IMR-90 (cell line): ENCODE measurements around the gene NMRK1. TPM values are rescaled to one million over a fixed set of nuclear protein-coding genes. Genes with fewer than 3 reads are reported as not detected.

Source experiments
- ATAC-seq: fragments of 200-7000 bp; cut with Tn5 transposase; 2 replicates; pipeline ENCODE4 v1.9.1; 2020; ENCODE audit warnings: low read depth, mild to moderate bottlenecking, moderate library complexity
- BruUV-seq: library from RNA; stranded (reverse); fragments of 400-500 nt; replicated peaks from 2 replicates; lab custom pipeline; 2021; lab: Mats Ljungman, UMichigan
- CTCF ChIA-PET: fragments of 300-600 bp; formaldehyde crosslinking; extraction: SDS; loops from one replicate; lab custom pipeline; 2021; ENCODE audit warnings: antibody characterized with exemption; lab: Yijun Ruan, JAX
- POLR2A ChIA-PET: fragments of 300-600 bp; sonication (Branson Sonifier 250); formaldehyde crosslinking; loops from one replicate; lab custom pipeline; 2022; ENCODE audit warnings: antibody characterized with exemption; ENCODE audit not compliant: unreplicated experiment; lab: Charles Lee
- DNase-seq: peaks from one replicate; pipeline ENCODE4 v3.0.0; 2013
- H2AFZ ChIP-seq: replicated peaks from 2 replicates; pipeline ENCODE3; 2013; ENCODE audit warnings: low read length, mild to moderate bottlenecking; ENCODE audit not compliant: poor library complexity
- H2AK5ac ChIP-seq: 2 replicates; pipeline ENCODE4 v1.6.1; 2013; ENCODE audit warnings: low read depth, low read length, inconsistent platforms
- H2AK9ac ChIP-seq: replicated peaks from 2 replicates; pipeline ENCODE3; 2013; ENCODE audit warnings: mild to moderate bottlenecking, low read depth, low read length, moderate library complexity; ENCODE audit not compliant: poor library complexity
- H2BK120ac ChIP-seq: 2 replicates; pipeline ENCODE4 v1.6.1; 2013; ENCODE audit warnings: low read depth, low read length, inconsistent platforms
- H2BK15ac ChIP-seq: 3 replicates; pipeline ENCODE4 v1.6.1; 2013; ENCODE audit warnings: low read depth, low read length, inconsistent platforms
- H2BK20ac ChIP-seq: 2 replicates; pipeline ENCODE4 v1.6.1; 2013; ENCODE audit warnings: low read depth, mild to moderate bottlenecking, inconsistent platforms, low read length, moderate library complexity
- H2BK5ac ChIP-seq: 2 replicates; pipeline ENCODE4 v1.6.1; 2013; ENCODE audit warnings: mild to moderate bottlenecking, low read depth, low read length, inconsistent platforms; ENCODE audit not compliant: poor library complexity, severe bottlenecking
- H3K14ac ChIP-seq: replicated peaks from 2 replicates; pipeline ENCODE4 v1.6.1; 2013; ENCODE audit warnings: low read depth, low read length, inconsistent platforms
- H3K18ac ChIP-seq: 2 replicates; pipeline ENCODE4 v1.6.1; 2013; ENCODE audit warnings: low read depth, low read length, control low read depth
- H3K23ac ChIP-seq: 2 replicates; pipeline ENCODE4 v1.6.1; 2013; ENCODE audit warnings: low read depth, low read length, inconsistent platforms
- H3K27ac ChIP-seq: 2 replicates; pipeline ENCODE4 v1.5.1; 2013; ENCODE audit warnings: mild to moderate bottlenecking, control low read depth, low read length; ENCODE audit not compliant: insufficient read depth
- H3K27me3 ChIP-seq: 2 replicates; pipeline ENCODE4 v1.6.1; 2013; ENCODE audit warnings: low read length; ENCODE audit not compliant: control insufficient read depth, insufficient read depth
- H3K36me3 ChIP-seq: 2 replicates; pipeline ENCODE4 v1.6.1; 2013; ENCODE audit warnings: low read length, mixed read lengths; ENCODE audit not compliant: control insufficient read depth, insufficient read depth
- H3K4ac ChIP-seq: 2 replicates; pipeline ENCODE4 v1.6.1; 2013; ENCODE audit warnings: low read depth, low read length, inconsistent platforms
- H3K4me1 ChIP-seq: 2 replicates; pipeline ENCODE4 v1.6.1; 2013; ENCODE audit warnings: low read length, mixed read lengths; ENCODE audit not compliant: control insufficient read depth, insufficient read depth
- H3K4me2 ChIP-seq: 2 replicates; pipeline ENCODE4 v1.6.1; 2013; ENCODE audit warnings: low read depth, mild to moderate bottlenecking, control low read depth, low read length, moderate library complexity
- H3K4me3 ChIP-seq: 2 replicates; pipeline ENCODE4 v1.5.1; 2013; ENCODE audit warnings: low read depth, mild to moderate bottlenecking, control low read depth, low read length, moderate library complexity; ENCODE audit not compliant: insufficient read depth
- H3K56ac ChIP-seq: 2 replicates; pipeline ENCODE4 v1.6.1; 2013; ENCODE audit warnings: low read length, inconsistent platforms; ENCODE audit not compliant: insufficient read depth; ENCODE audit errors: extremely low read depth
- H3K79me1 ChIP-seq, 2 experiments: 2 replicates each; pipeline ENCODE4 v1.6.1; 2013; ENCODE audit warnings: low read length in 2 of 2, inconsistent platforms in 1 of 2, low read depth in 1 of 2
- H3K9ac ChIP-seq: 2 replicates; pipeline ENCODE4 v1.6.1; 2013; ENCODE audit warnings: low read depth, low read length, control low read depth
- H3K9me1 ChIP-seq: 2 replicates; pipeline ENCODE4 v1.6.1; 2013; ENCODE audit warnings: low read length, inconsistent platforms; ENCODE audit not compliant: insufficient read depth
- H3K9me3 ChIP-seq: 2 replicates; pipeline ENCODE4 v1.6.1; 2013; ENCODE audit warnings: low read length; ENCODE audit not compliant: control insufficient read depth, insufficient read depth
- H4K20me1 ChIP-seq: 2 replicates; pipeline ENCODE4 v1.6.1; 2013; ENCODE audit warnings: low read length, inconsistent platforms; ENCODE audit not compliant: insufficient read depth
- H4K5ac ChIP-seq: 2 replicates; pipeline ENCODE4 v1.6.1; 2013; ENCODE audit warnings: mild to moderate bottlenecking, low read depth, low read length, control low read depth
- H4K8ac ChIP-seq, 2 experiments: 2 replicates each; pipeline ENCODE4 v1.6.1; 2013; ENCODE audit warnings: low read depth in 2 of 2, low read length in 2 of 2, control low read depth in 1 of 2, inconsistent platforms in 1 of 2
- H4K91ac ChIP-seq: 2 replicates; pipeline ENCODE4 v1.6.1; 2013; ENCODE audit warnings: low read depth, low read length, inconsistent platforms; ENCODE audit not compliant: insufficient read depth
- CEBPB ChIP-seq: IDR thresholded peaks from 2 replicates; pipeline ENCODE4 v1.6.1; 2012; ENCODE audit warnings: low read depth, low read length, improper control_type of control experiment
- CHD1 ChIP-seq: IDR thresholded peaks from 2 replicates; pipeline ENCODE4 v1.6.1; 2012; ENCODE audit warnings: low read depth, low read length, improper control_type of control experiment
- CTCF ChIP-seq: conservative IDR thresholded peaks from 2 replicates; pipeline ENCODE4 v1.5.1; 2012; ENCODE audit warnings: mild to moderate bottlenecking, low read depth, low read length, improper control_type of control experiment
- ELK1 ChIP-seq: fragments of 150-350 bp; IDR thresholded peaks from 2 replicates; pipeline ENCODE4 v1.6.1; 2016; ENCODE audit warnings: low read depth, mild to moderate bottlenecking, low read length, moderate library complexity, borderline replicate concordance
- FOS ChIP-seq: fragments of 150-350 bp; IDR thresholded peaks from 2 replicates; pipeline ENCODE4 v1.6.1; 2016; ENCODE audit warnings: low read depth, low read length
- MAFK ChIP-seq: IDR thresholded peaks from 2 replicates; pipeline ENCODE4 v1.6.1; 2012; ENCODE audit warnings: low read depth, low read length, improper control_type of control experiment
- MXI1 ChIP-seq: IDR thresholded peaks from 2 replicates; pipeline ENCODE4 v1.6.1; 2012; ENCODE audit warnings: low read depth, mild to moderate bottlenecking, low read length, moderate library complexity, borderline replicate concordance
- POLR2A ChIP-seq: IDR thresholded peaks from 2 replicates; pipeline ENCODE4 v1.6.1; 2012; ENCODE audit warnings: mild to moderate bottlenecking, low read depth, low read length
- RFX5 ChIP-seq: IDR thresholded peaks from 2 replicates; pipeline ENCODE4 v1.8.0; 2012; ENCODE audit warnings: low read depth, mild to moderate bottlenecking, low read length, moderate library complexity
- USF2 ChIP-seq: fragments of 150-350 bp; IDR thresholded peaks from 2 replicates; pipeline ENCODE4 v1.6.1; 2017; ENCODE audit warnings: mild to moderate bottlenecking, antibody characterized with exemption, low read length, low read depth
- WGBS, 2 experiments: methylation state at CpG; one replicate each; pipeline versions ENCODE4 v1.1.5 to v1.1.7; 2013; ENCODE audit warnings: missing lambda C conversion rate in 2 of 2; ENCODE audit not compliant: insufficient read length in 1 of 2; ENCODE audit errors: extremely low coverage in 2 of 2; 5-methylcytosine and 5-hydroxymethylcytosine counted together
- dilution Hi-C: fragments of 300-500 bp; cut with HindIII; formaldehyde crosslinking; loops from one replicate; pipeline ENCODE4 v1.14.3; 2018; ENCODE audit warnings: low sequenced_read_pairs; ENCODE audit not compliant: unreplicated experiment
- in situ Hi-C: fragments of 300-500 bp; cut with MboI; formaldehyde crosslinking; loops from 3 replicates; pipeline ENCODE4 v1.14.3; 2019; ENCODE audit warnings: low sequenced_read_pairs, inconsistent platforms, mixed read lengths
- intact Hi-C: fragments of 100-400 bp; cut with micrococcal nuclease; formaldehyde crosslinking; loops from 2 replicates; pipeline ENCODE4 v1.10.0; 2022
- polyA plus RNA-seq, 3 experiments: library from polyadenylated mRNA; depleted of rRNA; stranded (reverse); fragments of >200 nt; gene quantifications; 2 replicates each; pipeline ENCODE4 v1.2.3, GENCODE V29; 2012; ENCODE audit warnings: low replicate concordance in 1 of 3
- total RNA-seq: library from RNA; depleted of rRNA; stranded (reverse); fragments of >200 nt; gene quantifications from 2 replicates; pipeline ENCODE4 v1.2.3, GENCODE V29; 2012

The NMRK1 gene
- total and polyA plus RNA-seq, 2 of the 4 experiments (the other 2 are of a cell fraction) = 5.7 to 5.9 TPM

- Histone ChIP-seq H3K9me1 (no peaks in the 10 kb centered on the region), H3K14ac (no peak overlapping the region), H3K23ac (no peak overlapping the region), H3K36me3 (no peaks in the 10 kb centered on the region), H2AK5ac (no peak overlapping the region), H2BK20ac (no peak overlapping the region), H2BK120ac (no peak overlapping the region), H4K5ac (no peak overlapping the region), H2BK15ac (no peak overlapping the region), H4K20me1 (no peaks in the 10 kb centered on the region), H2BK5ac (no peak overlapping the region), H3K79me1 (no peaks in the 10 kb centered on the region), H3K27ac (no peak overlapping the region), H3K56ac (no peak overlapping the region), H3K9ac (no peak overlapping the region), H2AFZ (no peak overlapping the region), H3K4me2 (no peak overlapping the region), H3K4me1 (peaks cover 2% of the 10 kb centered on the region; the same call in 1 of the 2 replicates), H3K18ac (no peak overlapping the region), H4K8ac (no peak overlapping the region), H2AK9ac (no peak overlapping the region), H3K9me3 (no peaks in the 10 kb centered on the region), H4K91ac (no peak overlapping the region), H3K4ac (no peak overlapping the region), H3K4me3 (no peak overlapping the region), H3K27me3 (no peaks in the 10 kb centered on the region; the same call in 1 of the 2 replicates)
- TF ChIP-seq POLR2A (no peak), CHD1 (no peak), CTCF (no peak), CEBPB (no peak), MXI1 (no peak), ELK1 (no peak), FOS (no peak), USF2 (no peak), MAFK (no peak), RFX5 (no peak)
- no CpG with 5 or more reads among the region's 2 CpGs for WGBS, 2 experiments
- in situ Hi-C loops = no loop called here
- no TSS peak for BruUV-seq
- intact Hi-C loops = no loop called here
- no peak for DNase-seq
- ATAC-seq = no peak
- ChIA-PET CTCF (no interaction called here), POLR2A (no interaction called here)
- dilution Hi-C loops = no loop called here
These were observed 40.4 kb downstream of the NMRK1 start for GRCh38 chr9:75047506-75047905.
